ENCODE results near the gene SLIT1. TPM values are rescaled to one million over a fixed set of nuclear protein-coding genes. Genes with fewer than 3 reads are reported as not detected.

The SLIT1 gene
- polyA plus RNA-seq, 1 donor from 2014 or later: 9.5 TPM

DNA sequence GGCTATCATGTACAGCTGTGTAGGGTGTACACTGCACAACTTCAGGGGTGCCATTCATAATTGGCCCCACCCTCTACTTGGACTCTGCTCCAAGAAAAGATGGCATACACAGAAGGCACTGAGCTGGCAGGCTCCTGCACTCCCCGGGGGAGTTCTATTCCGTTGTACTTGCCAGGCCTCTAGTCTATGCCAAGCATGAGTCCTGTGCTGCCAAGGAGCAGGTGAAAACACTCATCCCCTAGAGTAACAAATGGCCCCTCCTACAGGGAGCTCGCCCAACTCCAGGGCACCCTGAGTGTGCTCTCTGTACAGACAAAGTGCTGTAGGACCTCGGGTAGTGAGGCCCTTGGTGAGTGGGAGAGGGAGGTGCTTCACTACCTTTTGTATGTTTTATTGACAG, 127.2 kb downstream of the SLIT1 start:
- no peak for TF ChIP-seq MXI1 (conservative IDR thresholded peaks at IDR 0.05; ENCODE audit: poor library complexity, severe bottlenecking)
- TF ChIP-seq, protein P1, sequence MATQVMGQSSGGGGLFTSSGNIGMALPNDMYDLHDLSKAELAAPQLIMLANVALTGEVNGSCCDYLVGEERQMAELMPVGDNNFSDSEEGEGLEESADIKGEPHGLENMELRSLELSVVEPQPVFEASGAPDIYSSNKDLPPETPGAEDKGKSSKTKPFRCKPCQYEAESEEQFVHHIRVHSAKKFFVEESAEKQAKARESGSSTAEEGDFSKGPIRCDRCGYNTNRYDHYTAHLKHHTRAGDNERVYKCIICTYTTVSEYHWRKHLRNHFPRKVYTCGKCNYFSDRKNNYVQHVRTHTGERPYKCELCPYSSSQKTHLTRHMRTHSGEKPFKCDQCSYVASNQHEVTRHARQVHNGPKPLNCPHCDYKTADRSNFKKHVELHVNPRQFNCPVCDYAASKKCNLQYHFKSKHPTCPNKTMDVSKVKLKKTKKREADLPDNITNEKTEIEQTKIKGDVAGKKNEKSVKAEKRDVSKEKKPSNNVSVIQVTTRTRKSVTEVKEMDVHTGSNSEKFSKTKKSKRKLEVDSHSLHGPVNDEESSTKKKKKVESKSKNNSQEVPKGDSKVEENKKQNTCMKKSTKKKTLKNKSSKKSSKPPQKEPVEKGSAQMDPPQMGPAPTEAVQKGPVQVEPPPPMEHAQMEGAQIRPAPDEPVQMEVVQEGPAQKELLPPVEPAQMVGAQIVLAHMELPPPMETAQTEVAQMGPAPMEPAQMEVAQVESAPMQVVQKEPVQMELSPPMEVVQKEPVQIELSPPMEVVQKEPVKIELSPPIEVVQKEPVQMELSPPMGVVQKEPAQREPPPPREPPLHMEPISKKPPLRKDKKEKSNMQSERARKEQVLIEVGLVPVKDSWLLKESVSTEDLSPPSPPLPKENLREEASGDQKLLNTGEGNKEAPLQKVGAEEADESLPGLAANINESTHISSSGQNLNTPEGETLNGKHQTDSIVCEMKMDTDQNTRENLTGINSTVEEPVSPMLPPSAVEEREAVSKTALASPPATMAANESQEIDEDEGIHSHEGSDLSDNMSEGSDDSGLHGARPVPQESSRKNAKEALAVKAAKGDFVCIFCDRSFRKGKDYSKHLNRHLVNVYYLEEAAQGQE (IDR thresholded peaks at IDR 0.05; ENCODE audit: borderline replicate concordance): no peak
- no peak for TF ChIP-seq POLR2AphosphoS5 (IDR thresholded peaks at IDR 0.05)
- TF ChIP-seq RAD21 (conservative IDR thresholded peaks at IDR 0.05): no peak
- TF ChIP-seq EP300 (conservative IDR thresholded peaks at IDR 0.05; ENCODE audit: poor library complexity, severe bottlenecking): no peak
- TF ChIP-seq, protein P2, sequence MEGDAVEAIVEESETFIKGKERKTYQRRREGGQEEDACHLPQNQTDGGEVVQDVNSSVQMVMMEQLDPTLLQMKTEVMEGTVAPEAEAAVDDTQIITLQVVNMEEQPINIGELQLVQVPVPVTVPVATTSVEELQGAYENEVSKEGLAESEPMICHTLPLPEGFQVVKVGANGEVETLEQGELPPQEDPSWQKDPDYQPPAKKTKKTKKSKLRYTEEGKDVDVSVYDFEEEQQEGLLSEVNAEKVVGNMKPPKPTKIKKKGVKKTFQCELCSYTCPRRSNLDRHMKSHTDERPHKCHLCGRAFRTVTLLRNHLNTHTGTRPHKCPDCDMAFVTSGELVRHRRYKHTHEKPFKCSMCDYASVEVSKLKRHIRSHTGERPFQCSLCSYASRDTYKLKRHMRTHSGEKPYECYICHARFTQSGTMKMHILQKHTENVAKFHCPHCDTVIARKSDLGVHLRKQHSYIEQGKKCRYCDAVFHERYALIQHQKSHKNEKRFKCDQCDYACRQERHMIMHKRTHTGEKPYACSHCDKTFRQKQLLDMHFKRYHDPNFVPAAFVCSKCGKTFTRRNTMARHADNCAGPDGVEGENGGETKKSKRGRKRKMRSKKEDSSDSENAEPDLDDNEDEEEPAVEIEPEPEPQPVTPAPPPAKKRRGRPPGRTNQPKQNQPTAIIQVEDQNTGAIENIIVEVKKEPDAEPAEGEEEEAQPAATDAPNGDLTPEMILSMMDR (IDR thresholded peaks at IDR 0.05; ENCODE audit: poor library complexity, severe bottlenecking): no peak
- no peak for TF ChIP-seq TAF1 (IDR thresholded peaks at IDR 0.05; ENCODE audit: low read depth)
- no peak for TF ChIP-seq SMC3 (conservative IDR thresholded peaks at IDR 0.05; ENCODE audit: poor library complexity)
- TF ChIP-seq EZH2 (IDR thresholded peaks at IDR 0.05; ENCODE audit: borderline replicate concordance, insufficient read depth, low read length, poor library complexity, severe bottlenecking): no peak
- H3K9me2 ChIP-seq (ENCODE audit: insufficient read depth, low read length): no peaks in the 10 kb centered on the region
- H3K9me3 ChIP-seq (ENCODE audit: low read length): no peaks in the 10 kb centered on the region
- H3K4me3 ChIP-seq (ENCODE audit: low read length): no peak overlapping the region
- H3K4me2 ChIP-seq (ENCODE audit: low read length): no peak overlapping the region
- no peaks in the 10 kb centered on the region for H4K20me1 ChIP-seq (ENCODE audit: insufficient read depth)
- no peaks in the 10 kb centered on the region for H3K36me3 ChIP-seq (ENCODE audit: insufficient read depth, low read length)
- no peak overlapping the region for H3K27ac ChIP-seq (ENCODE audit: low read length)
- no peaks in the 10 kb centered on the region for H3K27me3 ChIP-seq (ENCODE audit: insufficient read depth, low read depth, low read length)
- H2AFZ ChIP-seq (ENCODE audit: low read depth, low read length): no peak overlapping the region
- no peaks in the 10 kb centered on the region for H3F3A ChIP-seq (ENCODE audit: insufficient read depth, low read length, poor library complexity, severe bottlenecking)
- H3K79me2 ChIP-seq (replicated peaks; ENCODE audit: insufficient read depth, low read length): no peaks in the 10 kb centered on the region
- H3K9ac ChIP-seq (ENCODE audit: low read length): peak overlapping the region; percentile 4

DNA sequence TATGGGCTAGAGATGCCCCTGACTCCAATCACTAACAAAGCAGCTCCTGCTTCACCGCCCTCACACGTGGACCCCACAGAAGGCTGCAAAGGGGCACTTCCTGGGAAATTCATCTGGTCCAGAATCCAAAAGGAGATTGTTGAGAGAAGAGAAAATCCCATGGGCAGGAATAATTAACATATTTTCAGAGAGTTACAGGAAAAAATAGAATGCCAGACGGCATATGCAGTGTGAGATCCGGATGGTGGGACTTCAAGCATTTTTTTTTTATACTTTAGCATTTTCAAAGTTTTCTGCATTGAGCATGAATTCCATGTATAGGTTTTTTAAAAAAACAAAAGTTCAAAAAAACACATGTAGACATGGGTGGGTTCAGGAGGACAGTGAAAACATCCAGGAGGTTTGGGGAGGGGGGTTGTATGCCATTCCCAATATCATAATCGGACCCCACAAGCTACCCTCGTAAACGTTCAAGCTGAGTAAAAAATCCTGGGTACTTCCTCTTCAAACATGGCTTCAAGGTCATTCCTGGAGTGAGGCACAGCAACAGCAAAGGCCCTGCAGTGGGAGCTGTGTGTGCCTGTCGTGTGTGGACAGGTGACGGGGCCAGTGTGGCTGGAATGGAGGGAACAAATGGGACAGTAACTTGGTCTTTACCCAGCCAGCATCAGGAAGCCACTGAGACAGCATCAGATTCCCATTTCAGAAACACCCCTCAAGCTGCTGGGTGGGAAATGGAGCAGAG, 128.1 kb downstream of the SLIT1 start:
- no peak overlapping the region for H3K4me2 ChIP-seq (ENCODE audit: low read length)
- H3K4me3 ChIP-seq (ENCODE audit: low read length): no peak overlapping the region
- H2AFZ ChIP-seq (ENCODE audit: low read depth, low read length): no peak overlapping the region
- TF ChIP-seq RAD21 (conservative IDR thresholded peaks at IDR 0.05) (no peak), SMC3 (conservative IDR thresholded peaks at IDR 0.05; ENCODE audit: poor library complexity) (no peak), EP300 (conservative IDR thresholded peaks at IDR 0.05; ENCODE audit: poor library complexity, severe bottlenecking) (no peak)
- H3K9me2 ChIP-seq (ENCODE audit: insufficient read depth, low read length): no peaks in the 10 kb centered on the region
- H3K79me2 ChIP-seq (replicated peaks; ENCODE audit: insufficient read depth, low read length): no peaks in the 10 kb centered on the region
- H3K27me3 ChIP-seq (ENCODE audit: insufficient read depth, low read depth, low read length): no peaks in the 10 kb centered on the region
- H3K27ac ChIP-seq (ENCODE audit: low read length): no peak overlapping the region
- H3F3A ChIP-seq (ENCODE audit: insufficient read depth, low read length, poor library complexity, severe bottlenecking): no peaks in the 10 kb centered on the region
- no peak overlapping the region for H3K9ac ChIP-seq (ENCODE audit: low read length)
- H3K9me3 ChIP-seq (ENCODE audit: low read length): no peaks in the 10 kb centered on the region
- H4K20me1 ChIP-seq (ENCODE audit: insufficient read depth): no peaks in the 10 kb centered on the region
- H3K36me3 ChIP-seq (ENCODE audit: insufficient read depth, low read length): no peaks in the 10 kb centered on the region

Data from neural cell (in vitro differentiated cells).